Measurements from ENCODE around the gene LURAP1L. TPM values are rescaled to one million over a fixed set of nuclear protein-coding genes. Genes with fewer than 3 reads are reported as not detected.
"Not testable (repeated sequence)": the region's sequence is repeated elsewhere in the genome, so short reads cannot be mapped to it uniquely, and the experiment has no call there.

LURAP1L gene
- total RNA-seq, 5 donors from 2014 or later (not counting 1 experiment from before 2014, with no cell fraction given) = not detected

GRCh38 chr9:12865380-12865779 lies 90.6 kb downstream of the LURAP1L start:
- H3K4me1 ChIP-seq (ENCODE audit: control insufficient read depth in 1 of 2, extremely low read depth in 1 of 2, insufficient read depth in 2 of 2, low read length in 2 of 2); H3K4me1 Mint-ChIP-seq; H3K36me3 ChIP-seq (ENCODE audit: control insufficient read depth in 2 of 2, extremely low read depth in 1 of 2, insufficient read depth in 1 of 2, low read length in 1 of 2); H3K4me3 ChIP-seq (ENCODE audit: control insufficient read depth in 1 of 2, extremely low read depth in 1 of 2, low read length in 1 of 2); H3K9me3 ChIP-seq; H3K27ac ChIP-seq (ENCODE audit: low read length); H3K4me3 Mint-ChIP-seq; H3K36me3 Mint-ChIP-seq; H3K27ac Mint-ChIP-seq; ATAC-seq (replicated peaks in 1 of 4); CTCF ChIA-PET; H3K27me3 ChIP-seq (replicated peaks in 1 of 2; ENCODE audit: control insufficient read depth in 2 of 2, extremely low read depth in 1 of 2, insufficient read depth in 2 of 2, low read length in 1 of 2); H3K27me3 Mint-ChIP-seq; DNase-seq: not testable (repeated sequence)
- H3K9me3 Mint-ChIP-seq = peaks cover 26 to 31% (median 31%) of the 10 kb centered on the region in 3 donors
- 80% methylated on average over 1 of the region's 3 CpGs for WGBS (ENCODE audit: insufficient coverage)
- POLR2A ChIA-PET = interaction anchor here in 1 of 2 donors (0.7 kb wide), 1 partner anchor 55 kb away, joined by 4 read pairs; no protein-coding TSS in a partner anchor

Other genes with a start within 250 kb of the LURAP1L start
- not detected for gene TYRP1, start 81.6 kb upstream of the LURAP1L start, total RNA-seq